Mucosa of rectum (tissue), 2 donors: ENCODE measurements around the gene ROBO2.
A peak's percentile ranks its signal among the peaks of the same experiment; 100 is the strongest.

Experiments
- H3K27ac ChIP-seq, 2 donors: one replicate each; pipeline ENCODE4 v1.7.0; 2013; ENCODE audit warnings: inconsistent platforms in 2 of 2, low read depth in 2 of 2, low read length in 2 of 2
- H3K27me3 ChIP-seq, 2 donors: one replicate each; pipeline ENCODE4 v1.7.0; 2013; ENCODE audit warnings: low read length in 2 of 2; ENCODE audit not compliant: control insufficient read depth in 2 of 2, insufficient read depth in 2 of 2
- H3K36me3 ChIP-seq, 2 donors: one replicate each; pipeline ENCODE4 v1.7.0; 2013; ENCODE audit warnings: low read length in 2 of 2; ENCODE audit not compliant: control insufficient read depth in 2 of 2, insufficient read depth in 2 of 2
- H3K4me1 ChIP-seq, 2 donors: one replicate each; pipeline ENCODE4 v1.7.0; 2013; ENCODE audit warnings: low read length in 2 of 2, mild to moderate bottlenecking in 1 of 2; ENCODE audit not compliant: control insufficient read depth in 2 of 2, insufficient read depth in 2 of 2
- H3K4me3 ChIP-seq, 2 donors: one replicate each; pipeline ENCODE4 v1.7.0; 2013; ENCODE audit warnings: low read length in 2 of 2
- H3K9ac ChIP-seq, 2 donors: one replicate each; pipeline ENCODE4 v1.7.0; 2013; ENCODE audit warnings: low read length in 2 of 2, low read depth in 1 of 2, mild to moderate bottlenecking in 1 of 2
- H3K9me3 ChIP-seq, 2 donors: one replicate each; pipeline ENCODE4 v1.7.0; 2013; ENCODE audit warnings: low read length in 2 of 2; ENCODE audit not compliant: control insufficient read depth in 2 of 2
- donor health status: healthy.
- donor health status: Normal muscosa, but diverticular disease.

Gene ROBO2, protein sequence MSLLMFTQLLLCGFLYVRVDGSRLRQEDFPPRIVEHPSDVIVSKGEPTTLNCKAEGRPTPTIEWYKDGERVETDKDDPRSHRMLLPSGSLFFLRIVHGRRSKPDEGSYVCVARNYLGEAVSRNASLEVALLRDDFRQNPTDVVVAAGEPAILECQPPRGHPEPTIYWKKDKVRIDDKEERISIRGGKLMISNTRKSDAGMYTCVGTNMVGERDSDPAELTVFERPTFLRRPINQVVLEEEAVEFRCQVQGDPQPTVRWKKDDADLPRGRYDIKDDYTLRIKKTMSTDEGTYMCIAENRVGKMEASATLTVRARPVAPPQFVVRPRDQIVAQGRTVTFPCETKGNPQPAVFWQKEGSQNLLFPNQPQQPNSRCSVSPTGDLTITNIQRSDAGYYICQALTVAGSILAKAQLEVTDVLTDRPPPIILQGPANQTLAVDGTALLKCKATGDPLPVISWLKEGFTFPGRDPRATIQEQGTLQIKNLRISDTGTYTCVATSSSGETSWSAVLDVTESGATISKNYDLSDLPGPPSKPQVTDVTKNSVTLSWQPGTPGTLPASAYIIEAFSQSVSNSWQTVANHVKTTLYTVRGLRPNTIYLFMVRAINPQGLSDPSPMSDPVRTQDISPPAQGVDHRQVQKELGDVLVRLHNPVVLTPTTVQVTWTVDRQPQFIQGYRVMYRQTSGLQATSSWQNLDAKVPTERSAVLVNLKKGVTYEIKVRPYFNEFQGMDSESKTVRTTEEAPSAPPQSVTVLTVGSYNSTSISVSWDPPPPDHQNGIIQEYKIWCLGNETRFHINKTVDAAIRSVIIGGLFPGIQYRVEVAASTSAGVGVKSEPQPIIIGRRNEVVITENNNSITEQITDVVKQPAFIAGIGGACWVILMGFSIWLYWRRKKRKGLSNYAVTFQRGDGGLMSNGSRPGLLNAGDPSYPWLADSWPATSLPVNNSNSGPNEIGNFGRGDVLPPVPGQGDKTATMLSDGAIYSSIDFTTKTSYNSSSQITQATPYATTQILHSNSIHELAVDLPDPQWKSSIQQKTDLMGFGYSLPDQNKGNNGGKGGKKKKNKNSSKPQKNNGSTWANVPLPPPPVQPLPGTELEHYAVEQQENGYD (N-terminal part only)

DNA sequence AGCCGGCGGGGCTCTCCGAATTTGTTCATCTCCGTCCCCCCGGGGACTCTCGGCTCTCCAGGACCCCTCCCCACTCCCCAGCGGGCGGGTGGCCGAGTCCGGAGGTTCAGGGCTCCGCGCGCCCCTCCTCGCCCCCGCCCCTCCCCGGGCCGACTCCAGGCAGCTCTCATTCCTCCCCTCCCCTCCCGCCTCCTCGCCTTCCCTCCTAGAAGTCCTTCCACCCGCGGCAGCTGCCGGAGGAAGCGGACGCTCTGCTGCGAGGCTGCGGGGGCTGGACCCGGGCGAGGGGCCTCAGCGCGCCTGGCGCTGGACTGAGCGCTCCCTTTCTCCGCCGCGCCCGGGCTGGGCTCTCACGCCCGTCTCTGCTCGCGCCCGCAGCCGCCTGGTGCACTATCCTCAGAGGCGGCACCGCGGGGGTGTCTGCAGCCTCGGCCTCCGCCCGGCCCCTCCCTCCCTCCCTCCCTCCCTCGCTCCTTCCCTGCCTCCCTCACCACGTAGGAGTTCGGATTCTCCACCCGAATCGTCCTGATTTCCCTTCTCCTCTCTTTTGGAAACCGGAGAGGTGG, at the start of gene ROBO2:
ROBO2 (plus strand) TSS at position 494 of the 566 bp plus-strand sequence. CDS start 687 bp downstream, outside the sequence.
- no peaks in the 10 kb centered on the region for H3K4me1 ChIP-seq
- H3K4me3 ChIP-seq, result peak within 1 kb of the TSS; percentile 29 to 58
- H3K27ac ChIP-seq, result no peak within 1 kb of the TSS
- H3K36me3 ChIP-seq, result no peaks in the 10 kb centered on the region
- peak within 1 kb of the TSS in 1 of 2 donors; percentile 17 for H3K9ac ChIP-seq
- no peaks in the 10 kb centered on the region for H3K9me3 ChIP-seq
- H3K27me3 ChIP-seq, result peaks cover 13 to 24% of the 10 kb centered on the region in 2 donors

DNA sequence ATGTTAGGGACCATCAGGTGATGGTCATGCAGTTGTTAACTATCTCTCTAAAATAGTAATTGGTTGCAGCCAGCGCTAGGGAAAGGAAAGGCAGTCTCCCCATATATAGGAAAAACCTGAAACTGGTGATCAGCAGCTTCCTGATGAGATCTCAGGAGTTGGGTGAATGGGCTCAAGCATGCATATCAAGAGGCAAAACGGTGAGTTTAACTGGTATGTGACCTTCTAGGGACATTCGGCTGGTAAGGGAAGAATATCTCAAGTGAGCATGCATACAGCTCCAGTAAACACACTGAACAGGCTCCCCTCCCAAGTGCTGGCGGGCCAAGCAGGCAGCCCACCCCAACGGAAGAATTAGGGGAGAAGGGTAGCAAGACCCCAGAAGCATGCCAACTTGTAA, 49.3 kb upstream of the ROBO2 start:
- no peak overlapping the region for H3K4me3 ChIP-seq
- H3K36me3 ChIP-seq, result no peaks in the 10 kb centered on the region
- H3K9ac ChIP-seq, result no peak overlapping the region
- H3K4me1 ChIP-seq, result no peaks in the 10 kb centered on the region
- no peaks in the 10 kb centered on the region for H3K27me3 ChIP-seq
- H3K9me3 ChIP-seq, result no peaks in the 10 kb centered on the region
- H3K27ac ChIP-seq, result no peak overlapping the region

DNA sequence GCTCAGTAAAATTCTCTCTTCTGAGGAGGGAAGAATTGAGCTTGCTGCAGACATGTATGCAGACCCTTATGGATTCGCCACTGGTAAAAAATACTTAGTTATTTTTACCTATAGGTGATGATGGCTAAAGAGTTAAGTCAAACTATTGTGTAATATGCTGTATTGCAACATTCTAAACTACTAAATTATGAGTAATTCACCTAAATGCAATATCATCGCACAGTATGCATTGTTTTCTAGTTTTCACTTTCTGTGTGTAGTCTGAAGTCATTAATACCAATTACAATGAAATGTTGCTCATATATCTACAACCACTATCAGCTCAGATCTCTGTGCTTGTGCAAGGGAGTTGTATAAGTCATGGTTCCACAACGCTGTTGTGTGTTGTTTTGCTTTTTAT, 48.7 kb upstream of the ROBO2 start:
- Histone ChIP-seq H3K4me3 (no peak overlapping the region), H3K27ac (no peak overlapping the region), H3K4me1 (no peaks in the 10 kb centered on the region), H3K9ac (no peak overlapping the region), H3K36me3 (no peaks in the 10 kb centered on the region), H3K27me3 (no peaks in the 10 kb centered on the region), H3K9me3 (no peaks in the 10 kb centered on the region)

DNA sequence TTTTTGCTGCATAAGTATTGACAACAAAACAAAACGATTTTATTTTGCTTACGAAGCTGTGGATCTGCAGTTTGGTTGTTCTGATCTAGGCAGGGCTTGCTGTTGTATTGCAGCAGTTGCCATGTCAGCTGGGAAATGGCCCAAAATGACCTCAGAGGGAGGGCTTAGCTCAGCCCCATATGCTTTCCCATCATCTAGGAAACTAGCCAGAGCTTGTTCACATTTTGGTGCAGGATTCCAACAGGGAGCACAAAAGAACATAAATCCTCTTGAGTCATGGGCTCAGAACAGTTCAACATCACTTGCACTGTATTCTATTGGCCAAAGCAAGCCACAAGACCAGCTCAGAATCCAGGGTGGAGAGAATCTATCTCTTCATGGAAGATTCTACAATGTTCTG, 42.2 kb upstream of the ROBO2 start:
- no peaks in the 10 kb centered on the region for H3K4me1 ChIP-seq
- H3K27me3 ChIP-seq, result no peaks in the 10 kb centered on the region

DNA sequence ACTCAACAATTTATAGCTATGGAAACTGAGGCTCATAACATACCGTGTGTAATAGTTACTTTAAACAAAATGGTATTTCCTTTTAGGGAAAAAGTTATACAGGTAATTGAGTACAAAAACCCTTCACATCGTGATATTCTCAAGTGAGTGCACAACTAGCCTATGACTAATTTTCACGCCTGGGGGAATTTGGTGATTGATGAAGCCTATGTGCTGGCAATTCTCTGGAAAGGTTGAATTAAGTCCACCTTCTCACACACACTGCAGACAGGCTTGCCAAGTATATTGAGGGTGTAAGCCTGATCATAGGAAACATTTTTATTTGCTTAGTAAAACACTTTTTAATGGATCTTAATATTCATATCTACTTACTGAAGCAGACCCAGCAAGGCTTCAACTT, 41.3 kb upstream of the ROBO2 start:
- no peaks in the 10 kb centered on the region for H3K36me3 ChIP-seq
- no peaks in the 10 kb centered on the region for H3K9me3 ChIP-seq
- H3K4me3 ChIP-seq, result no peak overlapping the region
- no peaks in the 10 kb centered on the region for H3K4me1 ChIP-seq
- no peaks in the 10 kb centered on the region for H3K27me3 ChIP-seq
- H3K27ac ChIP-seq, result no peak overlapping the region
- no peak overlapping the region for H3K9ac ChIP-seq

More for the DNA sequence above, 42.2 kb upstream of the ROBO2 start:
- Histone ChIP-seq H3K9ac (no peak overlapping the region), H3K36me3 (no peaks in the 10 kb centered on the region), H3K9me3 (no peaks in the 10 kb centered on the region), H3K27ac (no peak overlapping the region), H3K4me3 (no peak overlapping the region)

DNA sequence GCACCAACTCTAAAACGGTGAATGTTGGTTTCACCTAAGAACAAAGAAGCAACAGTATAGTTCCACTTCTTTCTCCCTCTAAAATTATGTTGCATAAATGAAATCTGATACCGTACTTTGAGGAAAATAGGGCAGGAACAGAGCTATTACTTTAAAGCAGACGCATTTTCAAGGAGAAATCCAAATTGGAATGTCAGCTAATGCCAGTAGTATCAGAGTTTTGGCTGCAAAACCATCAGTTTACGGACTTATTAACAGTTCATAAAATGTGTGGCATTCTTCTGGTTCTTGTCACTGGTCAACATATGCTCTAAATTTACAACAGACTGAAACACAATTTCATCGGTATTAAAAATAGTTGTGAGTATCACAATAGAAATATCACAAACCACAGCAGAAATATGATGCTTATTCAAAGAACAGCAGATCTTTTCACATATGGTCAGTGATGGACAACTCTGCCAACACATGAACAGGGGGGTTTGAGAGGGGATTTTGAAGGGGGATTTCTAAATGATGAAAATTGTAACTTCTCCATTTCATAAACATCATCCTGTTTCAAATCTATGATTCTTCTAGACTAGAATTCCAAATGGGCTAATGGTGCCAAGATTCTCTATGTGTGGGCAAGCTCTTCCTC, 38.7 kb upstream of the ROBO2 start:
- no peak overlapping the region for H3K27ac ChIP-seq

DNA sequence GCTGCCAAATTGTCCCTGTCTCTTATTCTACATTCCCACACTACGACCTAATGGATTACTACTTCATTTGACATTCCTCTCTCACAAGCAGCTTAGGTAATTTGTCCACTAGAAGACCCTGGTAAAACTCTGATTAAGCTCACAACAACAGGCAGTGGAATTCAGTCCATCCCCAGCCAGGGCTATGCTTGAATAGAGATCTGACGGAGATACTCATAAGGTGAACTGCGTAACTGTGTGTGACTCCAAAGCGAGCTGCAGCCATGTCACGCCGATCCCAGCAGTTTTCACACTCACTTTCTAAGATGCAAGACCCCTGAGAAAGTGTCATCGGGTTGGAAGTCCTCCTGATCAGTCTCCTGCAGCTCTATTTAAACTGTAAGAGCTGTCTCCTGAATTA, 25.7 kb upstream of the ROBO2 start:
- H3K4me1 ChIP-seq, result no peaks in the 10 kb centered on the region
- H3K36me3 ChIP-seq, result no peaks in the 10 kb centered on the region
- H3K9ac ChIP-seq, result no peak overlapping the region
- no peaks in the 10 kb centered on the region for H3K9me3 ChIP-seq
- no peaks in the 10 kb centered on the region for H3K27me3 ChIP-seq
- no peak overlapping the region for H3K4me3 ChIP-seq
- no peak overlapping the region for H3K27ac ChIP-seq

More for the DNA sequence above, 38.7 kb upstream of the ROBO2 start:
- no peaks in the 10 kb centered on the region for H3K4me1 ChIP-seq
- H3K4me3 ChIP-seq, result no peak overlapping the region
- H3K9me3 ChIP-seq, result no peaks in the 10 kb centered on the region
- no peaks in the 10 kb centered on the region for H3K27me3 ChIP-seq
- no peaks in the 10 kb centered on the region for H3K36me3 ChIP-seq
- H3K9ac ChIP-seq, result no peak overlapping the region

DNA sequence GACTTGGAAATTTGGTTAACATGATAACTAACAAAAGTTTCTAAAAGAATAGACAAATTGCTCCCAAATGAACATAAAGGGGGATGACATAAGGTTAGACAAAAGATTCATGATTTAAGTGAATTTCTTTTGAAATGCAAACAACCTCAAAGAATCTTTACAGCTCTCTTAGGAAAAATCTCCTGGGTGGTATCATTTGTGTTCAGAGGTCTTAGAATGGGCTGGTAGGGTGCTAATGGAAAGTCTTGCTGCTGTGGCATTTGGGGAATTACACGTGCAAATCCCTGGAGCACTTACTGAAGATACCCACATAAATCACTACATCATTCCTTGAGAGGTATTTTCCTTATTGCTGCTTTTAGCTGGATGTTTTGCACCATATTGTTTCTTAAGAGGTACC, 14.4 kb upstream of the ROBO2 start:
- no peaks in the 10 kb centered on the region for H3K4me1 ChIP-seq
- no peak overlapping the region for H3K9ac ChIP-seq
- no peaks in the 10 kb centered on the region for H3K36me3 ChIP-seq
- H3K27me3 ChIP-seq, result no peaks in the 10 kb centered on the region
- H3K27ac ChIP-seq, result no peak overlapping the region
- H3K9me3 ChIP-seq, result no peaks in the 10 kb centered on the region
- no peak overlapping the region for H3K4me3 ChIP-seq

DNA sequence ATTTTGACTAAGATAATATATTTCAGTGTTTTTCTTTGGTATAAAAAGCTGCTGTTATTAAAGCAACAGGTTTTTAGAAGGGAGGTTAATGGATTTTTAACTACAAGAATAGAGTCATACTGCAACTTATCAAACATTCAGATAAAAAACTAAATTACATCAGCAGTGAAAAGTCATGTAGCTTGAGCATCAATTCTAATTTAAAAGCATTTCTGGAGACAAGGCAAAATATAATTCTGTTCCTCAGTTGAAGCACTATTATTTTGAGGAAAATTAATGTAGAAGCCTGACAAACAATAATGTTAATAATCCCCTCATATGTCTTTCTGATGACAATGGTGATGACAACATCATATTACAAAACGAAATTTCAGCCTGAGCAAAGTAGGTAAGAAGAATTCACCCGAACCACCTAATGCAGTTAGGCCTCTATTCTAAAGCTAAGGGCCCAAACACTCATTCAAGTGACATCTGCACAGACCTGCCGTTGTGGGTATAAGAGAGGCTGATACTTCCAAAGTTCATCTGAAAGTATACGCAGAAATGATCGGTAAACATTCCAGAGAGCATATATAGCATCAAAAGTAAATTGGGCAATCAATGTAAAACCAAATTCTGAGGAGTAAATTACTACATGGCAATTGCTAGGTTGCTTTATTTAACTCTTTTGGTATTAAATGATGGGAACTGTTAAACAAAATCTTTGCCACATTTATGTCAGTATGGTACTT, 12.8 kb upstream of the ROBO2 start:
- Histone ChIP-seq H3K36me3 (no peaks in the 10 kb centered on the region), H3K9ac (no peak overlapping the region), H3K4me3 (no peak overlapping the region), H3K9me3 (no peaks in the 10 kb centered on the region), H3K27me3 (no peaks in the 10 kb centered on the region), H3K27ac (no peak overlapping the region), H3K4me1 (no peaks in the 10 kb centered on the region)
